ENCODE data around the gene PRKAA2.

The PRKAA2 gene

GRCh38 chr1:56671085-56671484, 26.0 kb downstream of the PRKAA2 start:
- no peaks in the 10 kb centered on the region for H3K4me1 Mint-ChIP-seq
- DNase-seq: no peak
- no peak overlapping the region for H3K4me3 Mint-ChIP-seq
- no peaks in the 10 kb centered on the region for H3K9me3 Mint-ChIP-seq
- H3K27ac Mint-ChIP-seq: no peak overlapping the region
- H3K27me3 Mint-ChIP-seq: peaks cover 17 to 27% of the 10 kb centered on the region in 2 donors
- no peaks in the 10 kb centered on the region for H3K36me3 Mint-ChIP-seq
- no peak for ATAC-seq (replicated peaks)

- Mint-ChIP-seq H3K4me3 (no peak overlapping the region), H3K9me3 (no peaks in the 10 kb centered on the region), H3K27me3 (peaks cover 12 to 30% of the 10 kb centered on the region in 2 donors), H3K27ac (no peak overlapping the region), H3K4me1 (no peaks in the 10 kb centered on the region), H3K36me3 (no peaks in the 10 kb centered on the region)
- DNase-seq: no peak
- no peak for ATAC-seq (replicated peaks)
These were observed 26.4 kb downstream of the PRKAA2 start for GRCh38 chr1:56671542-56671941.

GRCh38 chr1:56672579-56672978, 27.5 kb downstream of the PRKAA2 start:
- Mint-ChIP-seq H3K4me1 (no peaks in the 10 kb centered on the region), H3K27me3 (peaks cover 12 to 30% of the 10 kb centered on the region in 2 donors), H3K36me3 (no peaks in the 10 kb centered on the region), H3K4me3 (no peak overlapping the region), H3K9me3 (no peaks in the 10 kb centered on the region), H3K27ac (no peak overlapping the region)
- ATAC-seq (replicated peaks) (no peak), DNase-seq (no peak)

- H3K27me3 Mint-ChIP-seq: peaks cover 11 to 27% of the 10 kb centered on the region in 2 donors
- H3K9me3 Mint-ChIP-seq: no peaks in the 10 kb centered on the region
- no peak for DNase-seq
- ATAC-seq (replicated peaks): no peak
- H3K4me3 Mint-ChIP-seq: no peak overlapping the region
- no peaks in the 10 kb centered on the region for H3K36me3 Mint-ChIP-seq
- no peaks in the 10 kb centered on the region for H3K4me1 Mint-ChIP-seq
- H3K27ac Mint-ChIP-seq: no peak overlapping the region
These were observed 30.6 kb downstream of the PRKAA2 start for GRCh38 chr1:56675763-56676162.

- Mint-ChIP-seq H3K9me3 (no peaks in the 10 kb centered on the region), H3K36me3 (no peaks in the 10 kb centered on the region), H3K27ac (no peak overlapping the region), H3K27me3 (peaks cover 11 to 27% of the 10 kb centered on the region in 2 donors), H3K4me1 (no peaks in the 10 kb centered on the region), H3K4me3 (no peak overlapping the region)
- ATAC-seq (replicated peaks) (no peak), DNase-seq (no peak)
These were observed 31.5 kb downstream of the PRKAA2 start for GRCh38 chr1:56676571-56677035.

GRCh38 chr1:56683569-56683968, 38.5 kb downstream of the PRKAA2 start:
- DNase-seq: no peak

DNA sequence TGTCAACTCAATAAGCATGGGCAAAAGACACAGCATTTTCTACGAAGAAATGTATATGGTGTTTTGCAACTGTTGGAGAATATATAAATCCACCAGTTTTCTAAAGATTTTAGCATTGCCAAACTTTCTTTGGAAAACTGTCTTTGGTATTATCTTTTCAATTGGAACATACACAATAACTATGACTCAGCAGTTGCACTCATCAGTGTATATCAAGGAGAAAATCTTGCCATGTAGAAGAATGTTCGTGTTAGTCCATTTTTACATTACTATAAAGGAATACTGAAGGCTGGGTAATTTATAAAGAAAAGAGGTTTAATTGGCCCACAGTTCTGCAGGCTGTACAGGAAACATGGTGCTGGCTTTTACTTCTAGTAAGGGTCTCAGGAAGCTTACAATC, 41.1 kb downstream of the PRKAA2 start:
- Mint-ChIP-seq H3K27me3 (no peaks in the 10 kb centered on the region), H3K9me3 (no peaks in the 10 kb centered on the region)
- DNase-seq: no peak

More at GRCh38 chr1:56683569-56683968, 38.5 kb downstream of the PRKAA2 start:
- no peaks in the 10 kb centered on the region for H3K36me3 Mint-ChIP-seq
- no peaks in the 10 kb centered on the region for H3K4me1 Mint-ChIP-seq
- H3K9me3 Mint-ChIP-seq: no peaks in the 10 kb centered on the region
- H3K4me3 Mint-ChIP-seq: no peak overlapping the region
- H3K27me3 Mint-ChIP-seq: peaks cover 6 to 7% of the 10 kb centered on the region in 2 donors
- no peak for ATAC-seq (replicated peaks)
- no peak overlapping the region for H3K27ac Mint-ChIP-seq

GRCh38 chr1:56688522-56689026, 43.5 kb downstream of the PRKAA2 start:
- DNase-seq: no peak
- Mint-ChIP-seq H3K27ac (no peak overlapping the region), H3K9me3 (no peaks in the 10 kb centered on the region), H3K4me1 (no peaks in the 10 kb centered on the region), H3K36me3 (no peaks in the 10 kb centered on the region), H3K4me3 (no peak overlapping the region), H3K27me3 (no peaks in the 10 kb centered on the region)
- ATAC-seq (replicated peaks): peak; percentile 61 to 77

More for the DNA sequence above, 41.1 kb downstream of the PRKAA2 start:
- Mint-ChIP-seq H3K36me3 (no peaks in the 10 kb centered on the region), H3K27ac (no peak overlapping the region), H3K4me3 (no peak overlapping the region), H3K4me1 (no peaks in the 10 kb centered on the region)
- no peak for ATAC-seq (replicated peaks)

DNA sequence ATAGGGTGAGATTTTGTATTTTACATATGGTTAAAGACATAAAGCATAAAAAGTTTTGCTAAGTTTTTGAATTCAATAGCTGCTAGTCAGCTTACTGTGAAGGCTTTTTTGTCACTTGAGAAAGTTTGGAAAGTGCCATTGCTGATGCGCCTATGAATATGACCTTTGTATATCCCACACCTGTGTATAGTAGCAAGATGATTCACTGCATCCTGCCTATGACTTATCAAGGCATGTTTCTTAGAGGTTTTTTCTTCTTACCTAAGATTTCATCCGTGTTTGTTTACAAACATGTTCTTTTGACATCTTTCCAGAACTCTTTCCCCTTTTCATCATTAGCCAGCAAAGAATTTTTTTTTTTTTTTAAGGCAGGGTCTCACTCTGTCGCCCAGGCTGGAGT, 51.5 kb downstream of the PRKAA2 start:
- H3K4me1 Mint-ChIP-seq: no peaks in the 10 kb centered on the region
- H3K27me3 Mint-ChIP-seq: peaks cover 11 to 12% of the 10 kb centered on the region in 2 donors
- DNase-seq: no peak
- no peaks in the 10 kb centered on the region for H3K36me3 Mint-ChIP-seq
- H3K27ac Mint-ChIP-seq: no peak overlapping the region
- no peak for ATAC-seq (replicated peaks)
- peaks cover 1 to 7% of the 10 kb centered on the region in 2 donors for H3K9me3 Mint-ChIP-seq
- H3K4me3 Mint-ChIP-seq: no peak overlapping the region

DNA sequence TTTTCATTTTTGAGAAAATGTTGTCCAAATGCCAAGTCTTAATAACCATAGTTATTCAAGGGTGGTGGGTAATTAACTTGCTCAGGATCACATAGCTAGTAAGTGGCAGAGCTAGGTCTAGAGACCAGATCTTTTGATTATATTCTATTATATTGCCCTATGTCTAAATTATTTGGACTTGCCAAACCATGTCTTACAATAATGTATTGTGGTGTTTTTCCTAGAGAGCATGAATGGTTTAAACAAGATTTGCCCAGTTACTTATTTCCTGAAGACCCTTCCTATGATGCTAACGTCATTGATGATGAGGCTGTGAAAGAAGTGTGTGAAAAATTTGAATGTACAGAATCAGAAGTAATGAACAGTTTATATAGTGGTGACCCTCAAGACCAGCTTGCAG, 58.6 kb downstream of the PRKAA2 start:
- Mint-ChIP-seq H3K9me3 (peaks cover 1 to 7% of the 10 kb centered on the region in 2 donors), H3K36me3 (no peaks in the 10 kb centered on the region), H3K4me1 (no peaks in the 10 kb centered on the region), H3K27me3 (peaks cover 18 to 32% of the 10 kb centered on the region in 2 donors), H3K27ac (no peak overlapping the region), H3K4me3 (no peak overlapping the region)
- DNase-seq: no peak
- ATAC-seq (replicated peaks): no peak

GRCh38 chr1:56707379-56707778, 62.3 kb downstream of the PRKAA2 start:
- DNase-seq (no peak), ATAC-seq (replicated peaks) (no peak)
- Mint-ChIP-seq H3K36me3 (no peaks in the 10 kb centered on the region), H3K4me1 (no peaks in the 10 kb centered on the region), H3K4me3 (no peak overlapping the region), H3K27me3 (peaks cover 18 to 20% of the 10 kb centered on the region in 2 donors), H3K9me3 (no peaks in the 10 kb centered on the region), H3K27ac (no peak overlapping the region)

DNA sequence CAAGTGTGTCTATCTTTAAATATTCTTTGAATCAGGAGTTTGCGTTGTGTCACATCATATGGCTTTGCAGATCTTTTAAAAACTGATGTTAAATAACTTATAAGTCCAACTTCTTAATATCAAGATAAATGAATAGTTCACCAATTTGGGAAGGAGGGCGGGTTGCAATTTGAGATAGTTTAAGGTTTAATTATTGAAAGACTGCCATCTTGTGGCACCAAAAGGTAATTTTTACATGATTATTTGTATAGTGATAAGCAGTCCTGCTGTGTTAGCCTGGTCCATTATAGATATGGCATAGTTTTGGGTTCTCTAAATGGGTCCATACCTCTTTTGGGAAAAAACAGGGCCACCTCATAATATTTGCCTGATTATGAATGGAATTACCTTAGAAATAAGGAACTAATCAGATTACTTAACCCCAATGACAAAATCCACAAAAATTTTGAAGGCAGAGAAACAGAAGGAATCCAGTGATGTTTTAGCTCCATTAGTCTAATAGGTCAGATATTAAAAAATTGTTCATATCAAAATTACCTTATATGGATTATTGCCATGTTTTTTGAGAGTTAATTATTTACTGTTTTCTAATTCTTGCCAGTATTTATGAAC, 64.3 kb downstream of the PRKAA2 start:
- no peaks in the 10 kb centered on the region for H3K4me1 Mint-ChIP-seq
- no peak for DNase-seq

GRCh38 chr1:56709995-56710394, 64.9 kb downstream of the PRKAA2 start:
- Mint-ChIP-seq H3K27ac (no peak overlapping the region), H3K36me3 (no peaks in the 10 kb centered on the region), H3K4me1 (no peaks in the 10 kb centered on the region), H3K9me3 (no peaks in the 10 kb centered on the region), H3K4me3 (no peak overlapping the region), H3K27me3 (peaks cover 20 to 24% of the 10 kb centered on the region in 2 donors)
- DNase-seq: no peak
- ATAC-seq (replicated peaks): no peak

More for the DNA sequence above, 64.3 kb downstream of the PRKAA2 start:
- H3K27me3 Mint-ChIP-seq: peaks cover 20 to 24% of the 10 kb centered on the region in 2 donors
- H3K4me3 Mint-ChIP-seq: no peak overlapping the region
- no peaks in the 10 kb centered on the region for H3K36me3 Mint-ChIP-seq
- H3K9me3 Mint-ChIP-seq: no peaks in the 10 kb centered on the region
- ATAC-seq (replicated peaks): peak; percentile 49 to 68
- H3K27ac Mint-ChIP-seq: no peak overlapping the region

DNA sequence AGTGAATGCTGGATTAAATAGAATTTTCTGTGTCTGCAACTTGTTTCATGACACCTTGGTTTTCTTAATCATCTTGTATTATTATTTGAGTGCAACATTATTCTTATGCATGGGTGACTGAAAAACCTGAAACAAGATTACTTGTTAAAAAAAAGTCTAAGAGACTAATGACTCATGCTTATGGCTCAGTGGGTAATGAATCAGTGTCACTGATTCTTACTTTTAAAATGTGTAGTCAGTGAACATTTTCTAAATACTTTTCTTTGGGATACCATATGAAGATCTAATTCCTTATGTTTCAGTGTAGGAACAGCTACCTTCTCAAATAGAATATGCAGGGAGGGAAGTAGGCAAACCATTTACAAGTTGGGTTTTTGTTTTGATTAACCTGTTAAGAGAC, 65.5 kb downstream of the PRKAA2 start:
- Mint-ChIP-seq H3K36me3 (no peaks in the 10 kb centered on the region), H3K9me3 (no peaks in the 10 kb centered on the region), H3K27ac (no peak overlapping the region), H3K4me1 (no peaks in the 10 kb centered on the region), H3K4me3 (no peak overlapping the region), H3K27me3 (peaks cover 20 to 24% of the 10 kb centered on the region in 2 donors)
- ATAC-seq (replicated peaks) (no peak), DNase-seq (no peak)

DNA sequence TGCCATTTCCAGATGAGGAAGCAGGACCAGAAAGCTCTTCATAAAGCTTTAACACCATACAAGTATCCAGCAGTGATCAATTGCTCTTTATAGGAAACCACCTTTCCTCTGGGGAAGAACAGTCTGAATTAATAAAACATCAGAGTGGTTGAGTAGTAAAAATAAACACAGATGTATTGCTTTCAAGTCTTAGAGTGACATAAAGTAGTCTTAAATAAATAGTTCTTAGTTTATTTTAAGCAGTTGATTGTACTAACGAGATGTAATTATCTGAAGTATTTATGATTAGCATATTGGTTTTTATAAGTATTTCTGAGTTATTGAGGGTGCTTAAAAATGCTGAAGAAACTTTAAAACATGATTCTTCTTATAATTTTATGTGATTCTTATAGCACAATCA, 67.0 kb downstream of the PRKAA2 start:
- no peak for DNase-seq
- no peak overlapping the region for H3K27ac Mint-ChIP-seq
- peaks cover 12 to 15% of the 10 kb centered on the region in 2 donors for H3K27me3 Mint-ChIP-seq
- no peak for ATAC-seq (replicated peaks)
- H3K36me3 Mint-ChIP-seq: no peaks in the 10 kb centered on the region
- H3K4me3 Mint-ChIP-seq: no peak overlapping the region
- H3K9me3 Mint-ChIP-seq: no peaks in the 10 kb centered on the region
- no peaks in the 10 kb centered on the region for H3K4me1 Mint-ChIP-seq

Data from stimulated activated naive B cell treated with anti-CD40 and anti-IgM and Interleukin-4, amounts not matched to agents 10 μg/mL and 1 μg/mL and 100 μg/mL, for 72 hours (primary cell).